Activated CD4-positive, CD25-positive, alpha-beta regulatory T cell treated with anti-CD3 and anti-CD28 coated beads, Interleukin-2, amount 50 U/mL, for 72 hours (primary cell): ENCODE measurements around the gene FLYWCH1.

ENCODE experiments used
- DNase-seq: peaks from one replicate; pipeline ENCODE4 v3.0.0; 2021

Gene FLYWCH1

GRCh38 chr16:2970563-2970962 is 58.8 kb downstream of the FLYWCH1 start:
- DNase-seq: no peak

GRCh38 chr16:2971134-2971984 is 59.6 kb downstream of the FLYWCH1 start:
- no peak for DNase-seq

- DNase-seq: no peak
These were observed 60.5 kb downstream of the FLYWCH1 start for GRCh38 chr16:2971985-2972784.

- DNase-seq: no peak
These were observed 61.4 kb downstream of the FLYWCH1 start for GRCh38 chr16:2973093-2973492.

GRCh38 chr16:2973605-2974318 is 62.0 kb downstream of the FLYWCH1 start:
- DNase-seq: no peak

GRCh38 chr16:2974319-2975056 is 62.8 kb downstream of the FLYWCH1 start:
- DNase-seq: no peak

GRCh38 chr16:2975161-2975795 is 63.5 kb downstream of the FLYWCH1 start:
- DNase-seq: no peak

GRCh38 chr16:2976201-2976600 is 64.5 kb downstream of the FLYWCH1 start:
- DNase-seq: no peak

- DNase-seq: no peak
These were observed 64.9 kb downstream of the FLYWCH1 start for GRCh38 chr16:2976673-2977072.

GRCh38 chr16:2977440-2977839 is 65.7 kb downstream of the FLYWCH1 start:
- no peak for DNase-seq

GRCh38 chr16:2979669-2980226 is 68.0 kb downstream of the FLYWCH1 start:
- DNase-seq: no peak

- peak; percentile 98 for DNase-seq
These were observed 68.8 kb downstream of the FLYWCH1 start, which contains the start of gene PKMYT1 for GRCh38 chr16:2980227-2981176. TSS of gene PKMYT1 (minus strand) at chr16:2980446. CDS start at chr16:2979657, 789 bp downstream.

GRCh38 chr16:2981177-2981898 is 69.6 kb downstream of the FLYWCH1 start:
- no peak for DNase-seq

- DNase-seq: no peak
These were observed 70.1 kb downstream of the FLYWCH1 start for GRCh38 chr16:2981899-2982250.

- no peak for DNase-seq
These were observed 70.7 kb downstream of the FLYWCH1 start for GRCh38 chr16:2982402-2982801.

GRCh38 chr16:2983706-2984136 is 72.0 kb downstream of the FLYWCH1 start:
- peak; percentile 71 for DNase-seq

GRCh38 chr16:2985462-2985861 is 73.7 kb downstream of the FLYWCH1 start:
- DNase-seq: no peak

GRCh38 chr16:2985893-2986355 is 74.2 kb downstream of the FLYWCH1 start:
- no peak for DNase-seq

- no peak for DNase-seq
These were observed 75.0 kb downstream of the FLYWCH1 start for GRCh38 chr16:2986623-2987188.
